Neural cell (in vitro differentiated cells): Measurements from ENCODE around the gene USP22.

Source experiments
- CTCF ChIP-seq: fragments of 450-650 bp; IDR thresholded peaks from 2 replicates; pipeline ENCODE4 v1.5.1; 2014; ENCODE audit warnings: antibody characterized with exemption, mild to moderate bottlenecking, moderate library complexity; ENCODE audit not compliant: poor library complexity, severe bottlenecking
- MXI1 ChIP-seq: fragments of 450-650 bp; conservative IDR thresholded peaks from 2 replicates; pipeline ENCODE4 v1.6.1; 2014; ENCODE audit warnings: antibody characterized with exemption, mild to moderate bottlenecking; ENCODE audit not compliant: poor library complexity, severe bottlenecking
- RAD21 ChIP-seq: fragments of 450-650 bp; conservative IDR thresholded peaks from 2 replicates; pipeline ENCODE4 v1.6.1; 2014; ENCODE audit warnings: antibody characterized with exemption, mild to moderate bottlenecking, moderate library complexity
- REST ChIP-seq: IDR thresholded peaks from 2 replicates; pipeline ENCODE4 v1.6.1; 2012; ENCODE audit warnings: borderline replicate concordance

GRCh38 chr17:20975566-20975965 lies 67.2 kb downstream of the USP22 start:
- TF ChIP-seq CTCF (no peak), RAD21 (no peak), MXI1 (no peak), REST (no peak)
